GM12872 (cell line): ENCODE results near the gene TMEM154.

Experiments used
- CTCF ChIP-seq: IDR thresholded peaks from 3 replicates; pipeline ENCODE4 v1.5.1; 2011; ENCODE audit warnings: low read depth, mild to moderate bottlenecking, low read length, moderate library complexity; ENCODE audit not compliant: insufficient read depth

The TMEM154 gene

GRCh38 chr4:152679414-152680281, at the start of gene TMEM154:
TSS of gene TMEM154 (minus strand) at chr4:152679997. CDS start at chr4:152679933, 64 bp downstream.
- no peak for TF ChIP-seq CTCF

- TF ChIP-seq CTCF: no peak
These were observed 49.7 kb upstream of the TMEM154 start for GRCh38 chr4:152729466-152729865.

GRCh38 chr4:152728343-152728742, 48.5 kb upstream of the TMEM154 start:
- no peak for TF ChIP-seq CTCF

- no peak for TF ChIP-seq CTCF
These were observed 48.0 kb upstream of the TMEM154 start for GRCh38 chr4:152727784-152728183.

- TF ChIP-seq CTCF: no peak
These were observed 44.7 kb upstream of the TMEM154 start for GRCh38 chr4:152724494-152724893.

- TF ChIP-seq CTCF: no peak
These were observed 43.4 kb upstream of the TMEM154 start for GRCh38 chr4:152723236-152723635.

- TF ChIP-seq CTCF: no peak
These were observed 40.2 kb upstream of the TMEM154 start for GRCh38 chr4:152719801-152720556.
